ENCODE data around the gene CDHR1. TPM values are rescaled to one million over a fixed set of nuclear protein-coding genes. Genes with fewer than 3 reads are reported as not detected.

The CDHR1 gene
- polyA plus RNA-seq, 1 experiment: not detected

DNA sequence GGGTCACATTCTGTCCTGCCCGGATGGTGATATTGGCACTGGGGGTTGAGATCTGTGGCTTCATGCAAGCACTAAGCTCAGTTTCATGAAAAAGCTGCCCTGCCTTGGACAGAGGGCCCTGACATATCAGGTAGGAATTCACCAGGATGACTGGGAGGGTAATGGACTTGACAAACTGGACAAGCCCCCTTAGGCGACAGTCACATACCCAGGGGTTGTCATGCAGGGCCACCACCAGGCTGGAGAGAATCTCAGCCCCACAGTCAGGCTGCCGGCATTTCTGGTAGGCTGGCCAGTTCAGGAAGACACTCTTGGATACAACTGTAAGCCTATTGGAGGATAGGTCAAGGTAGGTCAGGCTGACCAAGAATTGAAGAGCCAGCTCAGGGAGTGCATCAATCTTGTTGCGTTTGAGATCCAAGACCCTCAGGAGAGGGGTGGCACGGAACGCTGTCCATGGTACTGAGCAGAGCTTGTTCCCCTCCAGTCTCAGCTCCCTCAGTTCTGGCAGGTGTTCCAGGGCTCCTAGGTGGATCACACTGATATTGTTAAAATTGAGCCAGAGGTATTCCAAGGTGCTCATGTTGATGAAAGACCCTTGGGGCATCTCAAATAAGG is 30.2 kb downstream of the CDHR1 start:
- H3K27me3 ChIP-seq (ENCODE audit: control insufficient read depth, insufficient read depth, low read length): no peaks in the 10 kb centered on the region
- no peak overlapping the region for H3K4me3 ChIP-seq (ENCODE audit: low read depth, low read length)
- no peaks in the 10 kb centered on the region for H3K36me3 ChIP-seq (ENCODE audit: control insufficient read depth, insufficient read depth, low read length)
- no peak for TF ChIP-seq CTCF (IDR thresholded peaks at IDR 0.05; ENCODE audit: insufficient read depth, low read depth, low read length)
- no peak for DNase-seq (ENCODE audit: low read depth)
- POLR2A ChIA-PET: no interaction called here
- CTCF ChIA-PET: no interaction called here

DNA sequence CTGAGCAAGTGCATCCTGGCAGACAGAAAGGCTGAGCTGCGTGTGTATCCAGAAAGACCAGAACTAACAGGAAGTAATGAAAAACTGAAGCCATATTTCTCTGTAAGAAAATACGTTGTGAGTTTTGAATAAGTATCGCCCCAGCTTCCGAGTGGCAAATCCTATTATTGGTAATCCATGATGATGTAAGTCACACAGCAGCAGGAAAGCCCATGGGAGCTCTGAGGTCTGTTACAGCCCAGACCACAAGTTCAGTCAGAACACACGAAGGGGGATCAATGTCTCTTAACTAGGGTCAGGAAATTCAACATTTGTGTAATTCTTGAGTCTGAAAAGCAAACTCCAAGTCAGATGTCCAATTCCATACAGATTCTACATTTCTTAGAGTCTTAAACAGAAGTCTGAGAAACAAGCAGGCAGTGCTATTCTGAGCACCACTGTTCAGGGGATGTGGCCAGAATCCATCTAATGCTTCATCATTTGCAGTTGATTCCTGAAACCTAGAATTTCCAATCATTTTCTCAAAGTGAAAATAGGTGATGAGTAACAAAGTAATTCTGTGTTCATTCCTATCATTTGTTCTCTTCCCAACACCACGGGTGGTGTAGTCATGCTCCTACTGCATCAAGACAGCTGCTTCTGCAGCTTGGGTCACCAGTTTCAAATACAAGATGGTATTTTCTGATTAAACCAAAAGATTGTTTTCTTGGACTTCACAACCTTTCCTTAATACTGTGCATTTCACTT is 31.3 kb downstream of the CDHR1 start, which contains the start of gene LRIT2:
Gene LRIT2, minus strand, starts transcription at position 118 of the 747 bp plus-strand sequence. Its CDS starts 24 bp downstream, at position 94.
- CTCF ChIA-PET: interaction anchor here (0.7 kb wide), 1 partner anchor 20 kb away, joined by 3 read pairs; no protein-coding TSS in a partner anchor
- Histone ChIP-seq H3K27me3 (ENCODE audit: control insufficient read depth, insufficient read depth, low read length) (no peaks in the 10 kb centered on the region), H3K36me3 (ENCODE audit: control insufficient read depth, insufficient read depth, low read length) (no peaks in the 10 kb centered on the region), H3K4me3 (ENCODE audit: low read depth, low read length) (no peak within 1 kb of the TSS)
- POLR2A ChIA-PET: no interaction called here
- no peak for TF ChIP-seq CTCF (IDR thresholded peaks at IDR 0.05; ENCODE audit: insufficient read depth, low read depth, low read length)
- no peak for DNase-seq (ENCODE audit: low read depth)

- POLR2A ChIA-PET: no interaction called here
- DNase-seq (ENCODE audit: low read depth): no peak
- Histone ChIP-seq H3K27me3 (ENCODE audit: control insufficient read depth, insufficient read depth, low read length) (no peaks in the 10 kb centered on the region), H3K36me3 (ENCODE audit: control insufficient read depth, insufficient read depth, low read length) (no peaks in the 10 kb centered on the region), H3K4me3 (ENCODE audit: low read depth, low read length) (no peak overlapping the region)
- CTCF ChIA-PET: no interaction called here
- TF ChIP-seq CTCF (IDR thresholded peaks at IDR 0.05; ENCODE audit: insufficient read depth, low read depth, low read length): no peak
Measured at GRCh38 chr10:84226616-84227015, 32.3 kb downstream of the CDHR1 start.

- no peak for DNase-seq (ENCODE audit: low read depth)
- Histone ChIP-seq H3K27me3 (ENCODE audit: control insufficient read depth, insufficient read depth, low read length) (no peaks in the 10 kb centered on the region), H3K36me3 (ENCODE audit: control insufficient read depth, insufficient read depth, low read length) (no peaks in the 10 kb centered on the region), H3K4me3 (ENCODE audit: low read depth, low read length) (no peak overlapping the region)
- CTCF ChIA-PET: no interaction called here
- POLR2A ChIA-PET: no interaction called here
- no peak for TF ChIP-seq CTCF (IDR thresholded peaks at IDR 0.05; ENCODE audit: insufficient read depth, low read depth, low read length)
Measured at GRCh38 chr10:84227810-84228209, 33.5 kb downstream of the CDHR1 start.

- Histone ChIP-seq H3K4me3 (ENCODE audit: low read depth, low read length) (no peak overlapping the region), H3K36me3 (ENCODE audit: control insufficient read depth, insufficient read depth, low read length) (no peaks in the 10 kb centered on the region), H3K27me3 (ENCODE audit: control insufficient read depth, insufficient read depth, low read length) (no peaks in the 10 kb centered on the region)
- no peak for TF ChIP-seq CTCF (IDR thresholded peaks at IDR 0.05; ENCODE audit: insufficient read depth, low read depth, low read length)
- no peak for DNase-seq (ENCODE audit: low read depth)
- POLR2A ChIA-PET: no interaction called here
- CTCF ChIA-PET: no interaction called here
Measured at GRCh38 chr10:84230359-84230758, 36.0 kb downstream of the CDHR1 start.

Measured in BJ (cell line).